ENCODE data around the gene NPPB.

NPPB gene

GRCh38 chr1:11878081-11878890 is 19.5 kb upstream of the NPPB start:
- no peak overlapping the region for H2AFZ ChIP-seq (ENCODE audit: insufficient read depth, low read length, poor library complexity)

DNA sequence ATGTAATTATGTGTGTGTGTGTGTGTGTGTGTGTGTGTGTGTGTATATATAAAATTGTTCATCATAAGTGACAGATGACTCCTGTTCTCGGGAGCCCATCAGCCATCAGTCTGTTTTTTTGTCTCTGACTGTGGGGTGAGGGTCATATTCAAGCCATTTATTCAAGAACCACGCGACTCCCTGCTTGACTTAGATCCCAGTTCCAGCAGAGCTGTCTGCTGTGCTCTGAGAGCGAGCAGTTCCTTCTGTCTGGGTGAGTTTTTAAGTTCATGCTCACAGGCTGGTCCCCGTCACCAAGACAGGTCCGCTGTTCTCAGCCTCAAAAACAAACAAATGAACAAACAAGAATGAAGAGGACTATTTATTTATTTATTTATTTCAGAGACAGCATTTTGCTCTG is 18.3 kb upstream of the NPPB start:
- H2BK120ac ChIP-seq (ENCODE audit: insufficient read depth, low read length, poor library complexity) = no peak overlapping the region
- no peak overlapping the region for H2AFZ ChIP-seq (ENCODE audit: insufficient read depth, low read length, poor library complexity)
- no peak overlapping the region for H2BK12ac ChIP-seq (ENCODE audit: low read length)
- no peak overlapping the region for H4K91ac ChIP-seq (ENCODE audit: low read depth, low read length)
- no peak overlapping the region for H3K4me3 ChIP-seq (ENCODE audit: low read depth, low read length)
- H3K27me3 ChIP-seq (ENCODE audit: insufficient read depth, low read length) = no peaks in the 10 kb centered on the region
- WGBS (ENCODE audit: extremely low coverage, insufficient coverage, insufficient read length) = no CpG with 5 or more reads among the region's 6 CpGs
- no peak overlapping the region for H3K27ac ChIP-seq (ENCODE audit: low read depth, low read length)
- H2BK5ac ChIP-seq (ENCODE audit: low read depth, low read length, poor library complexity) = no peak overlapping the region
- H3K79me2 ChIP-seq (ENCODE audit: control insufficient read depth, insufficient read depth, low read length, poor library complexity) = no peaks in the 10 kb centered on the region
- no peak overlapping the region for H3K4me2 ChIP-seq (ENCODE audit: low read length)
- no peaks in the 10 kb centered on the region for H3K36me3 ChIP-seq (ENCODE audit: control insufficient read depth in 1 of 2, insufficient read depth in 2 of 2, low read length in 2 of 2)
- no peak overlapping the region for H3K14ac ChIP-seq (ENCODE audit: low read length)
- H3K18ac ChIP-seq (ENCODE audit: low read length) = no peak overlapping the region
- H3K79me1 ChIP-seq (ENCODE audit: low read length) = no peaks in the 10 kb centered on the region
- H4K12ac ChIP-seq (ENCODE audit: low read depth, low read length) = no peak overlapping the region
- no peak overlapping the region for H3K4ac ChIP-seq (ENCODE audit: low read depth, low read length)
- no peak overlapping the region for H4K8ac ChIP-seq (ENCODE audit: low read depth, low read length)
- no peak overlapping the region for H3K9ac ChIP-seq (ENCODE audit: low read length)
- H2AK5ac ChIP-seq (ENCODE audit: low read length) = no peak overlapping the region
- peaks cover 1 to 4% of the 10 kb centered on the region in 2 experiments for H3K4me1 ChIP-seq (ENCODE audit: control insufficient read depth in 1 of 2, insufficient read depth in 2 of 2, low read length in 2 of 2)
- peaks cover 4% of the 10 kb centered on the region for H3K9me3 ChIP-seq (ENCODE audit: insufficient read depth, low read depth, low read length)
- no peak overlapping the region for H3K23ac ChIP-seq (ENCODE audit: low read length)
- DNase-seq = no peak

More at GRCh38 chr1:11878081-11878890, 19.5 kb upstream of the NPPB start:
- Histone ChIP-seq H3K4me1 (ENCODE audit: control insufficient read depth in 1 of 2, insufficient read depth in 2 of 2, low read length in 2 of 2) (peaks cover 7 to 10% of the 10 kb centered on the region in 2 experiments), H3K36me3 (ENCODE audit: control insufficient read depth in 1 of 2, insufficient read depth in 2 of 2, low read length in 2 of 2) (no peaks in the 10 kb centered on the region), H4K12ac (ENCODE audit: low read depth, low read length) (no peak overlapping the region), H3K27me3 (ENCODE audit: insufficient read depth, low read length) (no peaks in the 10 kb centered on the region), H3K27ac (ENCODE audit: low read depth, low read length) (no peak overlapping the region), H3K79me2 (ENCODE audit: control insufficient read depth, insufficient read depth, low read length, poor library complexity) (no peaks in the 10 kb centered on the region), H3K23ac (ENCODE audit: low read length) (no peak overlapping the region), H3K9ac (ENCODE audit: low read length) (no peak overlapping the region), H4K8ac (ENCODE audit: low read depth, low read length) (no peak overlapping the region), H4K91ac (ENCODE audit: low read depth, low read length) (no peak overlapping the region), H3K79me1 (ENCODE audit: low read length) (no peaks in the 10 kb centered on the region), H3K4ac (ENCODE audit: low read depth, low read length) (no peak overlapping the region), H2BK5ac (ENCODE audit: low read depth, low read length, poor library complexity) (no peak overlapping the region), H2BK120ac (ENCODE audit: insufficient read depth, low read length, poor library complexity) (no peak overlapping the region), H3K18ac (ENCODE audit: low read length) (no peak overlapping the region), H3K4me2 (ENCODE audit: low read length) (no peak overlapping the region), H3K14ac (ENCODE audit: low read length) (no peak overlapping the region), H3K4me3 (ENCODE audit: low read depth, low read length) (no peak overlapping the region), H2AK5ac (ENCODE audit: low read length) (no peak overlapping the region), H3K9me3 (ENCODE audit: insufficient read depth, low read depth, low read length) (peaks cover 4% of the 10 kb centered on the region), H2BK12ac (ENCODE audit: low read length) (no peak overlapping the region)
- WGBS (ENCODE audit: extremely low coverage, insufficient coverage, insufficient read length) = no CpG with 5 or more reads among the region's 31 CpGs
- no peak for DNase-seq

GRCh38 chr1:11875094-11875493 is 16.3 kb upstream of the NPPB start:
- Histone ChIP-seq H3K14ac (ENCODE audit: low read length) (no peak overlapping the region), H3K9me3 (ENCODE audit: insufficient read depth, low read depth, low read length) (peaks cover 2% of the 10 kb centered on the region), H3K4me2 (ENCODE audit: low read length) (no peak overlapping the region), H3K23ac (ENCODE audit: low read length) (no peak overlapping the region), H2AK5ac (ENCODE audit: low read length) (no peak overlapping the region), H3K4me1 (ENCODE audit: control insufficient read depth in 1 of 2, insufficient read depth in 2 of 2, low read length in 2 of 2) (peaks cover 1 to 4% of the 10 kb centered on the region in 2 experiments), H3K79me2 (ENCODE audit: control insufficient read depth, insufficient read depth, low read length, poor library complexity) (no peaks in the 10 kb centered on the region), H3K27ac (ENCODE audit: low read depth, low read length) (no peak overlapping the region), H4K91ac (ENCODE audit: low read depth, low read length) (no peak overlapping the region), H3K27me3 (ENCODE audit: insufficient read depth, low read length) (no peaks in the 10 kb centered on the region), H3K36me3 (ENCODE audit: control insufficient read depth in 1 of 2, insufficient read depth in 2 of 2, low read length in 2 of 2) (no peaks in the 10 kb centered on the region), H2AFZ (ENCODE audit: insufficient read depth, low read length, poor library complexity) (no peak overlapping the region), H3K4ac (ENCODE audit: low read depth, low read length) (no peak overlapping the region), H2BK12ac (ENCODE audit: low read length) (no peak overlapping the region), H4K8ac (ENCODE audit: low read depth, low read length) (no peak overlapping the region), H2BK5ac (ENCODE audit: low read depth, low read length, poor library complexity) (no peak overlapping the region), H3K79me1 (ENCODE audit: low read length) (no peaks in the 10 kb centered on the region), H2BK120ac (ENCODE audit: insufficient read depth, low read length, poor library complexity) (no peak overlapping the region), H3K18ac (ENCODE audit: low read length) (no peak overlapping the region), H4K12ac (ENCODE audit: low read depth, low read length) (no peak overlapping the region), H3K9ac (ENCODE audit: low read length) (no peak overlapping the region), H3K4me3 (ENCODE audit: low read depth, low read length) (no peak overlapping the region)
- WGBS (ENCODE audit: extremely low coverage, insufficient coverage, insufficient read length) = no CpG with 5 or more reads among the region's 10 CpGs
- DNase-seq = no peak

DNA sequence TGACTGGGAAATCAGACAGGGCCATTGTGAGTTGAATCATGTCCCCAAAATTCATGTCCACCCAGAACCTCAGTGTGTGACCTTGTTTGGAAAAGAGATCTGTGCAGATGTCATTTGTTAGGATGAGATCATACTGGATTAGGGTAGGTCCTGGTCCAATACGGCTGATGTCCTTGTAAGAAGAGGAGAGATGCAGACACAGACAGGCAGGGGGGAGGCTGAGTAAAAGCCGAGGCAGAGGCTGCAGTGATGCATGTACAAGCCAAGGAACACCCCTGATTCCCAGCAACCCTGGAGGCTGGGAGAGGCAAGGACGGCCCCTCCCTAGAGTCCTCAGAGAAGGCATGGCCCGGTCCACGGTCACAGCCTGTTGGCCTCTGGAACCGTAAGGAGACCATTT is 15.9 kb upstream of the NPPB start:
- Histone ChIP-seq H3K27ac (ENCODE audit: low read depth, low read length) (no peak overlapping the region), H3K4me1 (ENCODE audit: control insufficient read depth in 1 of 2, insufficient read depth in 2 of 2, low read length in 2 of 2) (peaks cover 1 to 4% of the 10 kb centered on the region in 2 experiments), H3K27me3 (ENCODE audit: insufficient read depth, low read length) (no peaks in the 10 kb centered on the region), H3K23ac (ENCODE audit: low read length) (no peak overlapping the region), H2BK5ac (ENCODE audit: low read depth, low read length, poor library complexity) (no peak overlapping the region), H3K14ac (ENCODE audit: low read length) (no peak overlapping the region), H4K12ac (ENCODE audit: low read depth, low read length) (no peak overlapping the region), H4K8ac (ENCODE audit: low read depth, low read length) (no peak overlapping the region), H3K79me2 (ENCODE audit: control insufficient read depth, insufficient read depth, low read length, poor library complexity) (no peaks in the 10 kb centered on the region), H3K4ac (ENCODE audit: low read depth, low read length) (no peak overlapping the region), H2AK5ac (ENCODE audit: low read length) (no peak overlapping the region), H3K79me1 (ENCODE audit: low read length) (no peaks in the 10 kb centered on the region), H4K91ac (ENCODE audit: low read depth, low read length) (no peak overlapping the region), H3K4me2 (ENCODE audit: low read length) (no peak overlapping the region), H3K18ac (ENCODE audit: low read length) (no peak overlapping the region), H2BK12ac (ENCODE audit: low read length) (no peak overlapping the region), H3K4me3 (ENCODE audit: low read depth, low read length) (no peak overlapping the region), H2BK120ac (ENCODE audit: insufficient read depth, low read length, poor library complexity) (no peak overlapping the region), H3K9ac (ENCODE audit: low read length) (no peak overlapping the region), H2AFZ (ENCODE audit: insufficient read depth, low read length, poor library complexity) (no peak overlapping the region), H3K36me3 (ENCODE audit: control insufficient read depth in 1 of 2, insufficient read depth in 2 of 2, low read length in 2 of 2) (no peaks in the 10 kb centered on the region), H3K9me3 (ENCODE audit: insufficient read depth, low read depth, low read length) (peaks cover 2% of the 10 kb centered on the region)
- no peak for DNase-seq
- WGBS (ENCODE audit: extremely low coverage, insufficient coverage, insufficient read length) = no CpG with 5 or more reads among the region's 6 CpGs

Data from trophoblast cell (in vitro differentiated cells and primary cell).